ENCODE measurements around the gene CNOT8. TPM values are rescaled to one million over a fixed set of nuclear protein-coding genes. Genes with fewer than 3 reads are reported as not detected.

CNOT8 gene
- total and polyA plus RNA-seq, 4 donors: 60.9 to 83.7 (median 69.4) TPM

Small RNAs within 50 kb of the gene (small RNA-seq; reads per million reads assigned to genes)
- not detected for gene MIR378H (ENCODE audit: low replicate concordance)

Other genes starting within 250 kb of the CNOT8 start
- gene LARP1, start 103.2 kb upstream of the CNOT8 start, total RNA-seq: 10 to 100 TPM; 59.0 to 68.2 TPM
- gene LARP1, start 103.2 kb upstream of the CNOT8 start, polyA plus RNA-seq (ENCODE audit: insufficient read length in 2 of 2): 100 to 1,000 TPM; 124 to 136 TPM
- gene FAXDC2, start 8.0 kb upstream of the CNOT8 start, total RNA-seq: 10 to 100 TPM; 26.0 to 54.9 TPM
- gene FAXDC2, start 8.0 kb upstream of the CNOT8 start, polyA plus RNA-seq (ENCODE audit: insufficient read length in 2 of 2): 10 to 100 TPM; 19.3 to 29.0 TPM
- 10 to 100 TPM; 20.8 to 21.8 TPM for gene GEMIN5, start 79.6 kb downstream of the CNOT8 start, total RNA-seq
- gene GEMIN5, start 79.6 kb downstream of the CNOT8 start, polyA plus RNA-seq (ENCODE audit: insufficient read length in 2 of 2): 10 to 100 TPM; 14.8 to 15.7 TPM
- 10 to 100 TPM; 17.2 to 42.3 TPM for gene MRPL22, start 82.4 kb downstream of the CNOT8 start, total RNA-seq
- 10 to 100 TPM; 35.6 to 36.0 TPM for gene MRPL22, start 82.4 kb downstream of the CNOT8 start, polyA plus RNA-seq (ENCODE audit: insufficient read length in 2 of 2)
- gene KIF4B, start 155.1 kb downstream of the CNOT8 start, total RNA-seq: under 1 TPM; 0.11 to 0.20 TPM
- gene KIF4B, start 155.1 kb downstream of the CNOT8 start, polyA plus RNA-seq (ENCODE audit: insufficient read length in 2 of 2): under 1 TPM; 0.11 to 0.14 TPM